MM.1S (cell line): ENCODE data around the gene ROCK2.

ENCODE experiments used
- DNase-seq: peaks from one replicate; pipeline ENCODE4 v3.0.0-alpha.2; 2015
- H2AFZ ChIP-seq: fragments of 300-600 bp; sonication (generic); 2 replicates; pipeline ENCODE4 v1.6.0; 2016; ENCODE audit warnings: antibody characterized with exemption, low read length
- H3F3A ChIP-seq: fragments of 300-600 bp; sonication (generic); 2 replicates; pipeline ENCODE4 v1.6.1; 2016; ENCODE audit warnings: mild to moderate bottlenecking, antibody characterized with exemption, low read length, moderate library complexity, mixed read lengths; ENCODE audit not compliant: insufficient read depth
- H3K27ac ChIP-seq: fragments of 300-600 bp; sonication (generic); 2 replicates; pipeline ENCODE4 v1.5.1; 2016; ENCODE audit warnings: mild to moderate bottlenecking, low read length
- H3K27me3 ChIP-seq: fragments of 300-600 bp; sonication (generic); replicated peaks from 2 replicates; pipeline ENCODE4 v1.6.0; 2016; ENCODE audit warnings: low read length; ENCODE audit not compliant: insufficient read depth
- H3K36me3 ChIP-seq: fragments of 300-600 bp; sonication (generic); replicated peaks from 2 replicates; pipeline ENCODE4 v1.6.1; 2016; ENCODE audit warnings: mild to moderate bottlenecking, low read length, mixed read lengths; ENCODE audit not compliant: insufficient read depth
- H3K4me1 ChIP-seq: fragments of 300-600 bp; sonication (generic); 2 replicates; pipeline ENCODE4 v1.6.1; 2016; ENCODE audit warnings: low read length, mixed read lengths
- H3K4me2 ChIP-seq: fragments of 300-600 bp; sonication (generic); 2 replicates; pipeline ENCODE4 v1.6.0; 2016; ENCODE audit warnings: low read depth, low read length
- H3K4me3 ChIP-seq: fragments of 300-600 bp; sonication (generic); 2 replicates; pipeline ENCODE4 v1.5.1; 2016; ENCODE audit warnings: low read length, mixed read lengths
- H3K79me2 ChIP-seq: fragments of 300-600 bp; sonication (generic); 2 replicates; pipeline ENCODE4 v1.6.1; 2016; ENCODE audit warnings: mixed run types, low read length, mixed read lengths
- H3K9ac ChIP-seq: fragments of 300-600 bp; sonication (generic); 2 replicates; pipeline ENCODE4 v1.6.1; 2016; ENCODE audit warnings: low read length, mixed read lengths
- H3K9me2 ChIP-seq: fragments of 300-600 bp; sonication (generic); replicated peaks from 2 replicates; pipeline ENCODE4 v1.6.1; 2016; ENCODE audit warnings: mild to moderate bottlenecking, low read length, mixed read lengths; ENCODE audit not compliant: insufficient read depth
- H3K9me3 ChIP-seq: fragments of 300-600 bp; sonication (generic); replicated peaks from 2 replicates; pipeline ENCODE4 v1.6.1; 2016; ENCODE audit warnings: mild to moderate bottlenecking, low read length, mixed read lengths; ENCODE audit not compliant: insufficient read depth
- H4K20me1 ChIP-seq: fragments of 300-600 bp; sonication (generic); 2 replicates; pipeline ENCODE4 v1.6.1; 2016; ENCODE audit warnings: mild to moderate bottlenecking, low read length, moderate library complexity, mixed read lengths; ENCODE audit not compliant: insufficient read depth
- EZH2 ChIP-seq: fragments of 300-600 bp; sonication (generic); optimal IDR thresholded peaks from 2 replicates; pipeline ENCODE3; 2017; ENCODE audit warnings: low read depth, mild to moderate bottlenecking, antibody characterized with exemption, low read length, mixed read lengths
- EZH2phosphoT487 ChIP-seq: fragments of 300-600 bp; sonication (generic); IDR thresholded peaks from 2 replicates; pipeline ENCODE4 v1.6.1; 2018; ENCODE audit warnings: antibody characterized with exemption, low read length
- TF ChIP-seq, protein P1 (sequence below): fragments of 300-600 bp; sonication (generic); IDR thresholded peaks from 2 replicates; pipeline ENCODE4 v1.5.1; 2016; ENCODE audit warnings: antibody characterized with exemption, low read length, mixed read lengths

The ROCK2 gene

DNA sequence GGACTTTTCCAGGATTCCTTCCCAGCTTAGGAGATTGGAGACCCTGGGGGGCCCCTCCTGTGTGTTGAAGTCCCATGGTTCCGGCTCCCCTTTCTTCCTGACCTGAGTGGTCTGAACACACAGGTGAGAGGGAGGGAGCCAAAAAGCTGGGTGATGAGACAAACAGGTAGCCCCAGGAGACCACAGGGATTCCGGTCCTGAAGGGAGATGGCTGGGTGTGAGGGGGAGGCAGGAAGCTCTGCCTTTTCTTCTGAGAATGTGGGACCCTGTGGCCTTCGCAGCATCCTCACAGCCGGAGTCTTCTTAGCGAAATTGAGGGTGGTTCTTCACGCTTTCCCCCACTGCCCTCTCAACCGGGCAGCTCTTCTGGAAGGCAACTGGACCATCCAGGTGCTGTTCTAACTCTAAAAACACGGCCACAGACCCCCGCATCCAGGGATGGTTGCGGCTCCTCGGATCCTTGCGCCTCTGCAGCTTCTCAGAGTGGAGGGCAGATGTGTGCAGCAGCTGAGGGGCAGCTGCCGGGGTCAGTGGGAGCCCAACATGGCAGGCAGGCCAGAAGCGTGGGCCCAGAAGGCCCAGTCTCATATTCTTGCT lies 184.8 kb downstream of the ROCK2 start:
- Histone ChIP-seq H3K4me1 (peaks cover 19% of the 10 kb centered on the region), H3K4me2 (no peak overlapping the region), H3K9me3 (no peaks in the 10 kb centered on the region), H3K79me2 (no peaks in the 10 kb centered on the region), H2AFZ (no peak overlapping the region), H3K27ac (no peak overlapping the region), H3K36me3 (no peaks in the 10 kb centered on the region), H3F3A (peaks cover 19% of the 10 kb centered on the region), H3K27me3 (no peaks in the 10 kb centered on the region), H3K4me3 (no peak overlapping the region), H3K9ac (no peak overlapping the region), H3K9me2 (no peaks in the 10 kb centered on the region), H4K20me1 (no peaks in the 10 kb centered on the region)
- TF ChIP-seq EZH2phosphoT487 (no peak), EZH2 (no peak)
- TF ChIP-seq, protein P1, sequence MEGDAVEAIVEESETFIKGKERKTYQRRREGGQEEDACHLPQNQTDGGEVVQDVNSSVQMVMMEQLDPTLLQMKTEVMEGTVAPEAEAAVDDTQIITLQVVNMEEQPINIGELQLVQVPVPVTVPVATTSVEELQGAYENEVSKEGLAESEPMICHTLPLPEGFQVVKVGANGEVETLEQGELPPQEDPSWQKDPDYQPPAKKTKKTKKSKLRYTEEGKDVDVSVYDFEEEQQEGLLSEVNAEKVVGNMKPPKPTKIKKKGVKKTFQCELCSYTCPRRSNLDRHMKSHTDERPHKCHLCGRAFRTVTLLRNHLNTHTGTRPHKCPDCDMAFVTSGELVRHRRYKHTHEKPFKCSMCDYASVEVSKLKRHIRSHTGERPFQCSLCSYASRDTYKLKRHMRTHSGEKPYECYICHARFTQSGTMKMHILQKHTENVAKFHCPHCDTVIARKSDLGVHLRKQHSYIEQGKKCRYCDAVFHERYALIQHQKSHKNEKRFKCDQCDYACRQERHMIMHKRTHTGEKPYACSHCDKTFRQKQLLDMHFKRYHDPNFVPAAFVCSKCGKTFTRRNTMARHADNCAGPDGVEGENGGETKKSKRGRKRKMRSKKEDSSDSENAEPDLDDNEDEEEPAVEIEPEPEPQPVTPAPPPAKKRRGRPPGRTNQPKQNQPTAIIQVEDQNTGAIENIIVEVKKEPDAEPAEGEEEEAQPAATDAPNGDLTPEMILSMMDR, result no peak
- DNase-seq, result no peak

DNA sequence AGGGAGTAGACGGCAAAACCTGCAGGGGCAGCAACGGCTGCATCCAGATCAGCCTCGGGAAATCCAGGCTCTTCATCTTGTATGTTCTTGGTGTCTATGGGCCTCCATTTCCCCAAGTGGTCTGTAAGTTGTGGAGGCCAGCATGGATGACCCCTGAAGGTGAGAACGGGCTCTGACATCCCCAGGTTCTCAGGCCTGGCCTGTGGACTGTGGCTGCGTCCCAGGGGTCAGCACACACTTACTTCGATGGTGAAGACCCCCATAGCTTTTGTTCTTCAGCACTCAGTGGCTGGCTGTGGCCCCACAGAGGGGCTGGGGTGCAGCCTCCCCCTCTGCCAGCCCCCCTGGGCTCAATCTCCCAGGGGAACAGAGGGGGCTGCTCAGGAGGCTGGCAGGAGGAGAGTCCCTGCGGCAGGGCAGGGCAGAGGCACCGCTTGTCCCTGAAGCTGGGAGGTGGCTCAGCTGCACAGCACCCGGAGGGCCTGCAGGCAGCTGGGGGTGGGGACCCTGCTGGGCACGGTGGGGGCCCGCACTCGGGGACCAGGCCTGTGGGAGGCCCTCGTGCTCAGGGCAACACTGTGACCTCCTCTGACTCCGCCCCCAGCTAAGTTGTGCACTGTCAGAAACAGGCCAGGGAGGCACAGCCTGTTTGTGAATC lies 185.4 kb downstream of the ROCK2 start:
- Histone ChIP-seq H3K27me3 (no peaks in the 10 kb centered on the region), H3K36me3 (no peaks in the 10 kb centered on the region), H3F3A (peaks cover 19% of the 10 kb centered on the region), H3K9ac (no peak overlapping the region), H3K9me2 (no peaks in the 10 kb centered on the region), H3K4me2 (no peak overlapping the region), H3K27ac (no peak overlapping the region), H3K4me3 (no peak overlapping the region), H4K20me1 (no peaks in the 10 kb centered on the region), H2AFZ (no peak overlapping the region), H3K9me3 (no peaks in the 10 kb centered on the region), H3K79me2 (no peaks in the 10 kb centered on the region), H3K4me1 (peaks cover 24% of the 10 kb centered on the region)
- no peak for DNase-seq
- TF ChIP-seq, protein P1, result no peak
- no peak for TF ChIP-seq EZH2phosphoT487
- TF ChIP-seq EZH2, result no peak

DNA sequence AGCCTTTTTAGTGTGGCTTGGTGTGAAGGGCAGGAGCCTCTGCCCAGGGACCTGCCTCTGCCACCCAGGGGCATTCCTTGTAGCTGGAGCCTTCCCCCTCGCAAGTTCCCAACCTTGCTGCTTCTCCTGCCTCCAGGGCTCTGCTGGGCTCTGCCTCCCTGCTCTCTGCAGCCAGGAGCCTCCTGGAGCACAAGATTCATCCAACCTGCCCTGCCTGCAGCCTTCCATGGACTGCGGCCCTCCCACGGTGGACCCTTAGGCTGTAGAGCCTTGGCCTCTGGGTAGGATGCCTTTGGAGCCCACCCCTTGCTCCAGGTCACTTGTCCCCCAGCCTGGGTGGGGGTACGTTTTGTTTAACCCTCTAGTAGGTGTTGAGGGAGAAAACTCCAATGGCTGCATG lies 186.7 kb downstream of the ROCK2 start:
- no peaks in the 10 kb centered on the region for H3K9me2 ChIP-seq
- no peak overlapping the region for H3K9ac ChIP-seq
- TF ChIP-seq EZH2 (no peak), EZH2phosphoT487 (no peak)
- TF ChIP-seq, protein P1, result no peak
- H3K36me3 ChIP-seq, result no peaks in the 10 kb centered on the region
- H3K79me2 ChIP-seq, result no peaks in the 10 kb centered on the region
- H2AFZ ChIP-seq, result no peak overlapping the region
- H3F3A ChIP-seq, result peaks cover 19% of the 10 kb centered on the region
- H3K4me1 ChIP-seq, result peaks cover 24% of the 10 kb centered on the region
- H3K27me3 ChIP-seq, result 0 out of 2 replicates have a peak, but pooled peaks cover 3% of the 10 kb centered on the region
- H3K9me3 ChIP-seq, result no peaks in the 10 kb centered on the region
- no peak overlapping the region for H3K4me3 ChIP-seq
- no peak overlapping the region for H3K4me2 ChIP-seq
- H4K20me1 ChIP-seq, result no peaks in the 10 kb centered on the region
- H3K27ac ChIP-seq, result no peak overlapping the region
- DNase-seq, result no peak
